Stimulated activated CD4-positive, alpha-beta T cell treated with anti-CD3 and anti-CD28 coated beads, Interleukin-4, amount 100 ng/mL, for 24 hours (primary cell): ENCODE data around the gene ZBTB37.
"Not testable (repeated sequence)": the region's sequence is repeated elsewhere in the genome, so short reads cannot be mapped to it uniquely, and the experiment has no call there.

Experiments
- DNase-seq: peaks from one replicate; pipeline ENCODE4 v3.0.0-alpha.2; 2020

The ZBTB37 gene

DNA sequence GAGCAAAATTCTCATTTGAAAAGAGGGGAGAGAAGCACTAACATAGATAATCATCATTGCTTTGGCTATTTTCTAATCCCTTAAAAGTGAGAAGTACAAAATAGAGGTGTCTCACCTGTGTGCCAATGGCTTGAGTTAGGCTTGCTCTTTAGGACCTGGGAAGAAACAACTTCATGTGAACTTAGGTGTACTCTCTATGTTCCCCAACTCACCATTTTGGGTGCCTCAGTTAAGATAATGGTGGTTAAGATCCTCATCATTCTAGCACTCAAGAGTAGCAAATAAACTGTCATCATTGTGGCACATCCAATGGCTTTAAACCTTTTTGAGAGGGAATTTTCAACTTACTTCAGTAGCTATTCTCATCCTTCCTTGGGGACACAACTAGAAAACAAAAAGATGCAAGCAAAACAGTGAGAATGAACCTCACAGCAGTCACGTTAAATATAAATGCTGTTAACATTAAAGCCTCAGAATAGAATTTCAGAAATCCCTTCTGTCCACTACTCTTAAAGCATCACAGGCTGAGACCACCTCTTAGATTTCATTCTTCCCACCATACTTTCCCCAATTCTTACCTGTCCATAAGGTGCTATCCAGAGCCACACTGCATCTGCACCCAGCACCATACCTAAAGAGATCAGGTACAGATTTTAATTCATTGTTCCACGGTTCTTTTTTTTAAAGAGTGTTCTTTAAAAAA lies 1.6 kb upstream of the ZBTB37 start:
- no peak for DNase-seq

DNA sequence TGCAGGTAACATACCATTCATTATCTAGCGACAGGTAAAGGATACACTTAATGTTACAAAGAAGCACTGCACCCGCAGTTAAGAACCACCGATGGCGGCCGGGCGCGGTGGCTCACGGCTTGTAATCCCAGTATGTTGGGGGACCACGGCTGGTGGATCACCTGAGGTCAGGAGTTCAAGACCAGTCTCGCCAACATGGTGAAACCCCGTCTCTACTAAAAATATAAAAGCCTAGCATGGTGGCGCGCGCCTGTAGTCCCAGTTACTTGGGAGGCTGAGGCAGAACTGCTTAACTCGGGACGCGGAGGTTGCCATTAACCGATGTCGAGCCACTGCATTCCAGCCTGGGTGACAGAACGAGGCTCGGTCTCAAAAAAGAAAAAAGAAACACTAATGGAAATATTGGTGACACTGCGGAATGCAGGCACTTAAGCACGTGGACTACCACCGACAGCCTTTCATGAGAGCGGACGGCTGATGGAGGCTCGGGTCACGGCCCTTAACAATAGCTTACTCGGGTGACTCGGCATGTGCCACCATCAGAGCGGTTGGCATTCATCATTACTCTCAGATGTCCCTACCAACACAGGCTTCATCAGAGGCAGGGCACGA lies 933 bp upstream of the ZBTB37 start:
- DNase-seq, result peak; percentile 45

DNA sequence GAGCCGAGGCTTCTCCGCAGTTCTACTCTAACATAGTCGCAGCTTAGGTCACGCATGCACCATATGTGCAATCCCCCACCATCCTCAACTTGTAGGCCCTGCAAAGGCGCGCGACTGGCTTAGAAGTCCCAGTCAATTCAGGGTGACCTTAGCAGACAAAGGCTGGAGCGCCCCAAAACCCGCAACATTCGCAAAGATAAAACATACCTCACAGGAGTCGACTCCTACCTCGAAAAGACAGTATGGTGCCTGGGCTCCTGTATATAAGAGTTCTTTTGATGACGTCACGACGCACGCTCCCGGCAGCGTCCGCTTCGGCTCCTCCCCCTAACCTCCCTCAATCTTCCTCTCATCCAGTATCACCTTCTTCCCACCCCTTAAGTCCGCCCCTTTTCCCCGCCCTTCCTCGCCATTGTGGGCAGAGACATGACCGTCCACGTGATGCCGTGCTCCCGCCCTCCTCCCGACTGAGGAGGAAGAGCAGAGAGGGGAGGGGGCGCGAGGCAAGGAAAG lies 371 bp upstream of the ZBTB37 start, which contains the start of gene GAS5:
Gene GAS5, minus strand, starts transcription at position 237 of the 513 bp plus-strand sequence.
- peak; percentile 100 for DNase-seq

DNA sequence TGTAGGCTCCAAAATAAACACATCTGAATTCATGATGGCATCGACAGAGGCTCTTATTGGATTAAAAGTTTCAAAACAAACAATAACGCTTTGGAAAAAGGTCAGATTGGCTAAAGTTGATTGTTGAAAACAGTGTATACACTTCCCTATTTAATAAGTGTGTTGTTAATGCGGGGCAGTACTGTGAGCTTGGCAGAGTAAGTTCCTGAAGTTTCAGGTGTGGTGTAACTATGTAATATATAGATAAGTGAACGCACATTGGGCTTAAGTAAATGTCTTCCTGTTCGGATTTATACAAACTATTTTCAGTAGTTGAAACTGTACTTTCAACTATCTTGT lies 810 bp downstream of the ZBTB37 start:
- DNase-seq, result no peak

DNA sequence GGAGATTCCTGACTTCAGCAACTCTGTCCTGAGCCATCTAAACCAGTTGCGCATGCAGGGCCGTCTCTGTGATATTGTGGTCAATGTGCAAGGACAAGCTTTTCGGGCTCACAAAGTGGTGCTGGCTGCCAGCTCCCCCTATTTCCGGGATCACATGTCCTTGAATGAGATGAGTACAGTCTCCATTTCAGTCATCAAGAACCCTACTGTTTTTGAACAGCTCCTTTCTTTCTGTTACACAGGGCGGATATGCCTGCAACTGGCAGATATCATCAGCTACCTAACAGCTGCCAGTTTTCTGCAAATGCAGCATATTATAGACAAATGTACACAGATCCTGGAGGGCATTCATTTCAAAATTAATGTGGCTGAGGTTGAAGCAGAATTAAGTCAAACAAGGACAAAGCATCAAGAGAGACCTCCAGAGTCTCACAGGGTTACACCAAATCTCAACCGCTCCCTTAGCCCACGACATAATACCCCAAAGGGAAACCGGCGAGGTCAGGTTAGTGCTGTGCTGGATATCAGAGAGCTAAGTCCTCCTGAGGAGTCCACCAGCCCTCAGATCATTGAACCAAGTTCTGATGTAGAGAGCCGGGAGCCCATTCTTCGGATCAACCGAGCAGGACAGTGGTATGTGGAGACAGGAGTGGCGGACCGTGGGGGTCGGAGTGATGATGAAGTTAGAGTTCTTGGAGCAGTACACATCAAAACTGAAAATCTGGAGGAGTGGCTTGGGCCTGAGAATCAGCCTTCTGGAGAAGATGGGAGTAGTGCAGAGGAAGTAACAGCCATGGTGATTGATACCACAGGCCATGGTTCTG lies 2.3 kb downstream of the ZBTB37 start:
- DNase-seq, result peak; percentile 41

DNA sequence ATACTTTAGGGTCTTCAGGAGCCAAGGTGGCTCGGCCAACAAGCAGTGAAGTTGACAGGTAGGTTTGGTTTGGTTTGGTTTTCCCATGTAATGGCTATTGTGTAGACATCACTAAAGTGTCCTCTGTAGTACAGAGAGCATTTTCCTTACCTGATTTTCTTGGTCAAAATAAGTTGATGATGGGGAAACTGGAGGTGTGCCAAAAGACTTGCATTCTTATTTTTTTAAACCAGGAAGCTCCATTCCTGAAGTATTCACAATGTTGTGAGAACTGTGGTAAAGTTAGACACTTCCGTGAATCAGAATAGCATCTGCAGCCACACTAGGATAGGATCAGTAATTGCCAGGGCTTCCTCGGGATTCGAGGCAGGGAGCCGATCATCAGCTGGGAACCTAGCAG lies 2.9 kb downstream of the ZBTB37 start:
- DNase-seq, result no peak

DNA sequence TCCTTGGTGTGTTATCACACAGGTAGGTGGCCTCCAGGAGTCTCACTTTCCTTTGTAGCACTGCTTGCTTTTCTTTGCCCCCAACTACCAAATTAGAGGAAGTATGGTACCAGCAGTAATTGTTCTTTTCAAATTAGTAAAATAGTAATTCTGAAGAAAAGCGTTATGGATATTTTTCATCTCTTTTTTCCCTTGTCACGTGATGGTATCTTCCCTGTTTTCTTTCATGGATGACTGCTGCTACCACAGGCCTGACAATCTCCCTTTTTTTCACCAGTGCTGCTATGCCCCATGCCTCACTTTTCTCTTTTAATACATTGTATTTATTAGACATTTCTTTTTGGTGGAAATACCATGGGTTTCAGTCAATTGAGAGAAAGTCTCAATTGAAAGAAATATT lies 3.3 kb downstream of the ZBTB37 start:
- DNase-seq, result no peak

DNA sequence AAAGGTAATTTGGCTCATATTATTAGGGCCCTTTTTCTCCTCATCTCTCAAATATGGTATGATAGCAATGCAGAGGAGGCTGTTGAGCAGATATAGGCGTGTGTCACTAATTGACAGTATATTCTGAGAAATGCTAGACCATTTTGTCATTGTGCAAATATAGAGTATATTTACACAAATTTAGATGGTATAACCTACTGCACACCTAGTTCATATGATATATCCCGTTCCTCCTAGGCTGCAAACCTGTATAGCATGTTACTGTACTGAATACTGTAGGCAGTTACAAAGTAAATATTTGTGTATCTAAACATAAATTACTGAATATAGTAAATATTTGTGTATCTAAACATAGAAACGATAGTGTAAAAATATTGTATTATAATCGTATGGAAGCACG lies 8.6 kb downstream of the ZBTB37 start:
- no peak for DNase-seq

DNA sequence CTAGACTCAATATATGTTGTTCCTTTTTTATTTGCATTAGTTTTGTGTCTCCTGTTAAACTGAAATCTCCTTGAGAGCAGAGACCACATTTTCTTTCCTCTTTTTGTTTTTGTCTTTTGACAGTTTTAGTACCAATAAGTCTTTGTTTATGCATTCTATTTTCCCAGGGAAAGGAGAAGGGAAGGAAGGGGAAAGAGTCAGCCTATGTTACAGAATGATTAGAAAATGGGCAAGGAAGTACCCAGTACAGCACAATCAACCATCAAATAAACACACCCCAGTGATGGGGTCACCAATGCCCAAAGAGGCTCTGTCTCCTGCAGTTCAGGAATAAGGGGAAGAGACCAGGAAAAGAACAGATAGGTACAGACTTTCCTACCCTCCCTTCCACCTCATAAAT lies 10.1 kb downstream of the ZBTB37 start:
- no peak for DNase-seq

DNA sequence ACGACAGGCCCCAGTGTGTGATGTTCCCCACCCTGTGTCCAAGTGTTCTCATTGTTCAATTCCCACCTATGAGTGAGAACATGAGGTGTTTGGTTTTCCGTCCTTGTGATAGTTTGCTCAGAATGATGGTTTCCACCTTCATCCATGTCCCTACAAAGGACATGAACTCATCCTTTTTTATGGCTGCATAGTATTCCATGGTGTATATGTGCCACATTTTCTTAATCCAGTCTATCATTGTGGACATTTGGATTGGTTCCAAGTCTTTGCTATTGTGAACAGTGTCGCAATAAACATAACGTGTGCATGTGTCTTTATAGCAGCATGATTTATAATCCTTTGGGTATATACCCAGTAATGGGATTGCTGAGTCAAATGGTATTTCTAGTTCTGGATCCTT lies 12.9 kb downstream of the ZBTB37 start:
- DNase-seq, result not testable (repeated sequence)

DNA sequence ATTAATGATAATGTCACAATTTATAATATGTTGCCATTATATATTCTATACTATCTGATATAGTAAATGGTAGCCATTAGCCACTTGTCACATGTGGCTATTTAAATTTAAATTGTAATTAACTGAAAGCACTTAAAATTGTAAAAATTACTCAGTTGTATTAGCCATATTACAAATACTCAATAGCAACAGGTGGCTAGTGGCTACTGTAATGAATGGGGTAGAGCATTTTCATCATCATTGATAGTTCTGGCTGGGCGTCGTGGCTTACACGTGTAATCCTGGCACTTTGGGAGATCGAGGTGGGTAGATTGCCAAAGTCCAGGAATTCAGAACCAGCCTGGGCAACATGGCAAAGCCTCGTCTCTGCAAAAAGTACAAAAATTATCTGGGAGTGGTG lies 16.5 kb downstream of the ZBTB37 start:
- no peak for DNase-seq

DNA sequence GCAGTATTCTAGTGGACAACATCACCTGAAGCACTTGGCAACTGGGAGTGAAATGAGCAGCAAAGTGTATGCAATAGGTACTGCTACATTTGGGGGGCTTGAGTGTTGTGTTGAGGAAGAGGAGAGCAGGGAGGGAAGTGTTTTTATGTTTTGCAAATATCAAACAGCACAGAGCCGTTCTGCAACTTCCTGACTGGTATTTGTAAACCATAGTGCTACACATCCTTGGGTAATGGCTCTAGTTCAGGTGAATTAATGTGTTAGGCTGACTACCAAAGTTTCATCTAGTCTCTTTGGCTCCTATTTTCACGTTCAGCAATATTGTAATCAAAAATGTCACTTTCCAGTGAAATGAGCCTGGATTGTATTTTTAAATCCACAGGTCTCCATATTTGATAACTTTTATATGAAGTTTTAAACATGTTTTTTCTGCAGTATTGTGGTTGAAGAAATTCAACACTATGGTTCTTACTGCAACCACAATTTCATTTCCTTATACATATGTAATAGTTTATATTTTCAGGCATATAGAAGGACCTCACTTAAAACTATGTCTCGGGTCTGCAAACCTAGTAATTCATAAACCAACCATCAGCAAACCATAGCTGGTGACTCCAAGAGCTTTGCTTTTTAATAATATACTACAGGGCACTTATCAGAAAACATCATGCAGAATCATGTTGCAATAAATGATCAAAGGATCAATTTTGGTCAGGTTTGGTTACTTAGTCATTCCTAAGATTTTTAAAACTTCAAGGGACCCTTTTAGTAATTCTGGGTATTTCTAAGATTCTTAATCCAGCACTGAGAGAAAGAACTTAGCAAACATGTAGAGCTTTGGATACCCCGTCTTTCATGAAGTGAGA lies 18.8 kb downstream of the ZBTB37 start:
- no peak for DNase-seq

DNA sequence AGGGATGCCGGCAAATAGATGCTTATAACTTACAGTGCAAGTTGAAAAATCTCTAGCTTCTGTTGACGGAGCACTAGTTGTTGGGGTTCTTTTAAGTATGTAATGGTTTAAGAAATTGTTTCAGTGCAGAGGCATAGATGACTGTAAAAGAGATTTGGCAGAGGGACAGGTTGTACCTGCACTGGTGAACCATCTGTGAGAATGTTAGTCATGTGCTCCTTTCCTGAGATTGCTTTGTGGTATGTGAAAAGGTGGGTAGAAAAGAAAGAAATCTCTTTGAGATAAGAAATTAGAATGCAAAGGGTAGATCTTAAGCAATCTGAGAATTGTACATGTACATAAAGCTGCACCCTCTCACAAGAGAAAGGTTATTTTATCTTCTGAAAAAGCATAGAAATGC lies 19.4 kb downstream of the ZBTB37 start:
- no peak for DNase-seq

DNA sequence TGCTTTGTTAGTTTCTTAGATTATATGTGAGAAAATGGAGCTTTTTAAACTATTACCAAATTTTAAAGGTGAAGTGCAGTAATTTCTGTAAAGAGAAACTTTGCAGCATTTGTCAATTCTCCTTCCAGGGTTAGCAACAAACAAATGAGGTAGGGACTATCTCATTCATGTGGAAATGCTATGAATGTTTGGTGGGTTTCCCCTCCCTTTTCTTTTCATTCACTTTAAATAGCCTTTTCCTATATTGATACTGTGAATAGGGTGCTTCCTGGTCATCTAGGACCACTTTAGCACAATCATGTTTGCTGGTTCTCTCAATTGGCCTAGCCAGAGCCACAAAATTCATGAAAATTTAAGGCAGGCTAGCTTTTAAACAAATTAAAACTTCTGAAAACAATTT lies 20.6 kb downstream of the ZBTB37 start:
- no peak for DNase-seq

DNA sequence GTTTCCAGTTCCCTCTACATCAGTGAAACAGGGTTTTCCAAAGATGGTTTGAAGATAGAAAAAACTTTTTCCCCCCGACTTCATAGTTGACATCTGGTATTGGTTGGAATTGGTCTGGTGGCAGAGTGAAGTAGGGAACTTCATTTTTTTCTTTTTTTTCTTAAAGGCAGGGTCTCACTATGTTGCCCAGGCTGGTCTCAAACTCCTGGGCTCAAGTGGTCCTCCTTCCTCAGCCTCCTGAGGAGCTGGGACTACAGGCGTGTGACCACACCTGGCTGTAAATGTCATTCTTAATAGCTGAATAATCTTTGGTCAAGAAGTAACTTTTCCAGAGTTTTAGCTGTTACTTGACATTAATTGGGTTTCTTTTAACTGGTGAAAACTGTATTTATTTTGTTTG lies 21.7 kb downstream of the ZBTB37 start:
- no peak for DNase-seq

DNA sequence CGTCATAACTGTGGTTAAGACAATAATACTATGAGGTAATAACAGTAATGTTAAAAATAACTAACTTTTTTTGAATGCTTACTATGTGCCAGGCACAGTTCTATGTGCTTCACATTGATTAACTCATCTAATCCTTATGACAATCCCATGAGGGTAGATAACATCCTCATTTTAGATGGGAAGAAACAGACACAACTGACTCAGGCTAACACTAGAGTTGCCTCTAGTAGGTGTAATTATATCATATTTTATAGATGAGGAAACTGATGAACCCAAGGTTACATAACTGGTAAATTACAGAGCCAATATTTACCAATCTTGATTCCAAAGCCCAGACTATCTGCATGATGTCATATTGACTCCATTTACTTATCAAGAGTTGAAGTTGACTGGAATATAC lies 25.4 kb downstream of the ZBTB37 start:
- DNase-seq, result no peak

DNA sequence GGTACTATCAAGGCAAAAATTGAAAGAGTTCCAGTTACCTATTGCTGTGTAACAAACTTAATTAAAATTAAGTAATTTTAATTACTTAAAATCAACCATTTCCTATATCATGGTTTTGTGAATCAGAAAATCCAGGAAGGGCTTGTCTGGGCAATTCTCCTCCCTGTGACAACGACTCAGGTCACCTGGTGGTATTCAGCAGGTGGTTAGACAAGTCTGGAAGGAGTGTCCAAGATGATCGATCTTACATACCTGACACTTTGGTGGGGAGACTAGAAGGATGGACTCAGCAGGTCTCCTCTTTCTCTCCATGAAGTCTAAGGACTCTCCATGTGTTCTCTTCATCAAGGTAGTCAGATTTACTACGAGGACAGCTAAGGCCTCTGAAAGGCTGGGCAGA lies 26.0 kb downstream of the ZBTB37 start:
- DNase-seq, result no peak

DNA sequence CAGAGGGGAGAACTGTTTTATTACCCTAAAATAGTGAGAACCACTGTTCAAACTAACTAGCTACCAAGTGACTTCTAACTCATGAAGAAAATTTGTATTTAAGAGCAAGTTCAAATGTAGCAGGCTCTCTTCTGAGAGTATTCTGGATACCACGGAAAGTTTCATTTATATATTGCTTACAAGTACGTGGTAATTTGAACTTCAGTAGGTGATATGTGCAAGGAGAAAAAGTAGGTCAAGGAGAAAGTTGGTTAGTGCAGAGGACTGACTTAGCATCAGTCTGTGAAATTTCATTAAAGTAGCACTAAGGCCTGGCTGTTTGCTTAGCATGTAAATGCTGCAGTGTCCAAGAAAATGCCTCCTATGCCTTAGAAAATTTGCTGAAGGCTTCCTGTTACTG lies 32.2 kb downstream of the ZBTB37 start:
- no peak for DNase-seq

DNA sequence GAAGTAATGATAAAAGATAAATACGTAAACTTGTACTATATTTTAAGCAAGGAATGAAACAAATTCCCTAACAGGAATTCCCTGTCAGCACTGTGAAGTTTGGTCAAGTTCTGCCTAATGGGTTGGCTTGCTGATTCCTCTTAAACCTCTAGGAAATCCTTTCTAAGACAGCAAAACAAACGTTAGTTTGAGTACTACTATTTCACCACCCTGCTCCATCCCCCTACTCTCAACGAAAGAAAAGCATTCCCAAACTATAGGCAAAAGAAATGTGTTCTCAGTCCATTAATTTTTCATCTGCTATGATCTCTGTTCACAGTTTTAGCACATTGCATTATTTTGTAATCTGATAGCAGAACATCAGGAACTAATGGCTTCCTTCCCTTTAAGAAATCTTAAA lies 32.8 kb downstream of the ZBTB37 start:
- no peak for DNase-seq

DNA sequence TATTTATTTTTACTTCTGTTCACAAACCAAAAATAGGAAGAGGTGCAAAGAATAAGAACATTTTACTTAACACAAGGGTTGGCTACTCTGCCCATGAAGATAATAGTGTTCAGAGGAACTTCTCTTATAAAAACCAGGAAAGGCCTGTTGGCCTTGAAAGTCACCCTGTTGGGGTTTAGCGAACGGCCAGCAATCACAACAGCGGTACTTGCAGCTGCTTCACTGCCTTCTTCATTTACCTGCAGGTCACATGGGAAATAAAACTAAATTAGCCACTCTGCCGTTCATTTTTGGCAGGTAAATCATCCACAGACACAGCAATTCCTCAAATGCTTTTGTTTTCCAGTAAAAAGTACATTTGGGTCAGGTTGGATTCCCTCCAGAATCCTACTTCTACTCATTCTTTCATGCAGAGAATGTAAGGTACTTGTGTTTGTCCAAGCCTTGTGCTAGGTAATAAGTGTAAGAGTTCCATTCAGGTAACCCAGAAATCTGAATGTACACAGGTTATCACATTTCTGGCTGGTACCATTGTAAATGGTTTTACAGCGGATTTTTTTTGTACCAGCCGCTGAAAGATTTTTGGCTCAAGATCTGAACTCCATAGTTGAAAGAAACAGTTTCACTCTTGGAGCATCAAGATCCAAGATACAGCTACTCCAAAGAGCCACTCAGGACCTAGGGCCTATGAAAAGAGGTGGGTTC lies 35.8 kb downstream of the ZBTB37 start:
- DNase-seq, result no peak

DNA sequence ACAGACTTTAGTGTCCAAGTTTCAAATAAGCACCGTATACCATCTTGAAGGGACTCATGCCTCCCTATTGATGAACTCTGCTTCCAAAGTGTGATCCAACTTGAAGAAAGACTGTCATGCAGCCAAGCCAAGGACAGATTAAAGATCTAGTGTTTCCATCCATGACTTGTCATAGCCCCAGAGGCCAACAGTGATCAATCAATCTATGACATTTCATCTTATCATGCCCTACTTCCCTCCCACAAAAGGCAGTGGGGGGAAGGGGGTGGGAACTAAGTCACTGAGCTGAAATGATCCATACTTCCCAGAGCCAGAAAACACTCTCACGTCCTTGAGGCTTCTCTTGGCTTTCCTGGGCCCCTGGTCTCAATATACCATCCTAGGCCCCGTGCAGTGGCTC lies 44.9 kb downstream of the ZBTB37 start:
- no peak for DNase-seq

DNA sequence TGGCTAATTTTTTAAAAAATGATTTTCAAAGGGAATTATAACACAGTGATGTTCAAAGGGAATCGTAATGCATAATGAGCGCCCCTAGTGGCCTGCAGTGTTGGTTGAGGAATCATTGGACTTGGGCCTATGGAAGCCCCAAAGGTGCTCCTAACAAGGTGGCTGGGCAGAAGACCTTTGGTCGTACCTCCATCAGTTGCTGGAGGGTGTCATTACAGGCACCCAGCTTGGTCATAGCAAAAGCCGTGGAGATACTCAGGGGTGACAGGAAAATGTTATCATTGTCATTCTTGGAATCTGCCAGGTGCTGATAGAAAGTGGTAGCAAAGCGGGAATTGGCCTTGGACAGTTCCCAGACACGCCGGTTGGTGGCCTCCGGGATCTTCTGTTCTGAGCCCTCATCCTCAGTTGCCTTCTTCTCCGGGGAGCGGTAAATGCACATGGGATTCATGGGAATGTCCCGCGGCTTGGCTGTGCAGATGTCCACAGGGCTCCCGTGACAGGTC lies 46.2 kb downstream of the ZBTB37 start:
- DNase-seq, result peak; percentile 16
